Suprapubic skin (tissue), 4 donors: ENCODE data around the gene LARP6.

Experiments used
- EP300 ChIP-seq: sonication (generic); formaldehyde crosslinking; IDR thresholded peaks from one replicate; pipeline ENCODE4 v1.6.1; 2017; ENCODE audit warnings: antibody characterized with exemption
- POLR2AphosphoS5 ChIP-seq, 3 donors: sonication (generic); formaldehyde crosslinking; IDR thresholded peaks; one replicate each; pipeline ENCODE4 v1.6.1; 2017; ENCODE audit warnings: antibody characterized with exemption in 3 of 3
- TF ChIP-seq, protein P1 (sequence below), 2 donors: fragments of 200-600 bp in 1 of 2; fragments of 450-650 bp in 1 of 2; sonication (generic) in 1 of 2; IDR thresholded peaks; one replicate each; pipeline ENCODE4 v1.5.1; 2016 to 2019; ENCODE audit warnings: antibody characterized with exemption in 2 of 2, mild to moderate bottlenecking in 1 of 2, moderate library complexity in 1 of 2

GRCh38 chr15:70880781-70881180 lies 26.8 kb upstream of the LARP6 start:
- TF ChIP-seq, protein P1, sequence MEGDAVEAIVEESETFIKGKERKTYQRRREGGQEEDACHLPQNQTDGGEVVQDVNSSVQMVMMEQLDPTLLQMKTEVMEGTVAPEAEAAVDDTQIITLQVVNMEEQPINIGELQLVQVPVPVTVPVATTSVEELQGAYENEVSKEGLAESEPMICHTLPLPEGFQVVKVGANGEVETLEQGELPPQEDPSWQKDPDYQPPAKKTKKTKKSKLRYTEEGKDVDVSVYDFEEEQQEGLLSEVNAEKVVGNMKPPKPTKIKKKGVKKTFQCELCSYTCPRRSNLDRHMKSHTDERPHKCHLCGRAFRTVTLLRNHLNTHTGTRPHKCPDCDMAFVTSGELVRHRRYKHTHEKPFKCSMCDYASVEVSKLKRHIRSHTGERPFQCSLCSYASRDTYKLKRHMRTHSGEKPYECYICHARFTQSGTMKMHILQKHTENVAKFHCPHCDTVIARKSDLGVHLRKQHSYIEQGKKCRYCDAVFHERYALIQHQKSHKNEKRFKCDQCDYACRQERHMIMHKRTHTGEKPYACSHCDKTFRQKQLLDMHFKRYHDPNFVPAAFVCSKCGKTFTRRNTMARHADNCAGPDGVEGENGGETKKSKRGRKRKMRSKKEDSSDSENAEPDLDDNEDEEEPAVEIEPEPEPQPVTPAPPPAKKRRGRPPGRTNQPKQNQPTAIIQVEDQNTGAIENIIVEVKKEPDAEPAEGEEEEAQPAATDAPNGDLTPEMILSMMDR (IDR thresholded peaks at IDR 0.05), result no peak
- TF ChIP-seq EP300 (no peak), POLR2AphosphoS5 (IDR thresholded peaks at IDR 0.05) (no peak)
